Nephron (organoid): ENCODE measurements around the gene GNS.

Experiments used
- H3K27ac Mint-ChIP-seq, 3 experiments: 2 replicates each; pipeline ENCODE4 v1.8.0; 2020; ENCODE audit warnings: mixed read lengths in 3 of 3, mild to moderate bottlenecking in 2 of 3, moderate library complexity in 1 of 3
- H3K27me3 Mint-ChIP-seq: 2 replicates; pipeline ENCODE4 v1.8.0; 2021; ENCODE audit warnings: low read depth, mild to moderate bottlenecking, moderate library complexity, mixed read lengths
- H3K36me3 Mint-ChIP-seq: 2 replicates; pipeline ENCODE4 v1.8.0; 2020; ENCODE audit warnings: low read depth, mixed read lengths
- H3K4me1 Mint-ChIP-seq: 2 replicates; pipeline ENCODE4 v1.8.0; 2020; ENCODE audit warnings: mixed read lengths
- H3K4me3 Mint-ChIP-seq, 3 experiments: 2 replicates each; pipeline ENCODE4 v1.8.0; 2020; ENCODE audit warnings: mild to moderate bottlenecking in 3 of 3, mixed read lengths in 3 of 3, moderate library complexity in 2 of 3
- H3K9me3 Mint-ChIP-seq: 2 replicates; pipeline ENCODE4 v1.8.0; 2020; ENCODE audit warnings: mixed read lengths
- CTCF ChIP-seq, 3 experiments: fragments of 200-600 bp; sonication (generic); IDR thresholded peaks; one replicate each; pipeline ENCODE4 v1.5.0; 2021; ENCODE audit warnings: antibody characterized with exemption in 3 of 3; ENCODE audit not compliant: unreplicated experiment in 3 of 3

Gene GNS

DNA sequence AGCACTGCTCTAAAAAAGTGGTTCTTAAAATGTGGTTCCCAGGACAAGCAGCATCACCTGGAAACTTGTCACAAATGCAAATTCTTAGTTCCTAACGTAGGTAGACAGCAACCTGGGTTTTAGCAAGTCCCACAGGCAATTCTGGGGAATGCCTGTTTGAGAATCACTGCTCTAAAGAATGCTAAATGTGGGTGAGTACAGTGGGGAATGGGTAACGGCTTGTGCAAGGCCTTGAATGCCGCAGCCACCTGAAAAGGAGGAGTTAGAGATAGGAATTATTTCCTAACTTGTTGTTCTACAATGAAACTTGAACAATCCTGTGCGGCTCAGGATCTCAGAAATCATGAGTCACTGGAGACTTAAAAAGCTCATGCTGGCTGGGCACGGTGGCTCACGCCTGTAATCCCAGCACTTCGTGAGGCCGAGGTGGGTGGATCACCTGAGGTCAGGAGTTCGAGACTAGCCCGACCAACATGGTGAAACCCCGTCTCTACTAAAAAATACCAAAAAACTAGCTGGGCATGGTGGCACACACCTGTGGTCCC lies 34.9 kb downstream of the GNS start:
- no peak for TF ChIP-seq CTCF (IDR thresholded peaks at IDR 0.05; ENCODE audit: unreplicated experiment in 3 of 3)
- H3K9me3 Mint-ChIP-seq = no peaks in the 10 kb centered on the region
- peaks cover 21% of the 10 kb centered on the region for H3K4me1 Mint-ChIP-seq
- H3K27me3 Mint-ChIP-seq = no peaks in the 10 kb centered on the region
- H3K36me3 Mint-ChIP-seq = peaks cover 75% of the 10 kb centered on the region
- no peak overlapping the region for H3K4me3 Mint-ChIP-seq
- H3K27ac Mint-ChIP-seq = no peak overlapping the region

DNA sequence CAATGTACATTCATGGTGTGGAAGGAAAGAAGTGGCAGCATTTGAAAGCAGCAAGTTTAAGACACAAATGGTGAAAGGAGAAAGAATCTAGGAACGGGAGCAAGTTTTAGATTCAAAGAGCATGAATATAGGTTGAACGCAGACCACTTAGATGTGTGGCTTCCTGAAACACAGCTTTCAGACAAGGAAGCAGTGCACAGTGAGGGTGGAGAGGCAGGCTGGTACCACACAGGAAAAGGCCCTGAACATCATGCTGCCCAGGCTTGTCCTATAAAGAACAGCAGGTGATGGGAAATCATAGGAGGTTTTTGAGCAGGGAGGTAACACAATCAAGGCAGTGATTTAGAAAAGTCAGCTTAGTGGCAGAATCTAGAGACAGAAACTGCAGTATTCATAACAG lies 35.6 kb downstream of the GNS start:
- Mint-ChIP-seq H3K9me3 (no peaks in the 10 kb centered on the region), H3K36me3 (peaks cover 71% of the 10 kb centered on the region), H3K4me3 (no peak overlapping the region), H3K27me3 (no peaks in the 10 kb centered on the region), H3K4me1 (peaks cover 16% of the 10 kb centered on the region), H3K27ac (no peak overlapping the region)
- no peak for TF ChIP-seq CTCF (IDR thresholded peaks at IDR 0.05; ENCODE audit: unreplicated experiment in 3 of 3)

DNA sequence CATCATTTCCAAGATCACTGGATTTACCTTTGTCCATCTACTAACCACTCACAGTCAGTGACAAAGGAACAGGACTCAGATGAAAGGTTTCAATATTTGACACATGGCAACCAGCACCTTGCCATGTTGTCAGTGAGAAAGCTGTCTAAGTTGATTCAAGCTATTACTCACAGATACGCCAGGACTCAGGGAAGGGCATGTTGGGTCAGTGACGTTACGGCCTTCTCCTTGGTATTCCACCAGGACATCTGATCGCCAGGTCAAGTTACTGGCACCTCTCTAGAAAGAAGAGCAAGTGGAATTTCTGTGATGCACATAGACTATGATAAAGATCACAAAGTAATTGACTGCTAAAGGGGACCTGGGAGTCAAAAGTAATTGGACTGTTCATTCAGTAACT lies 36.4 kb downstream of the GNS start:
- Mint-ChIP-seq H3K27ac (no peak overlapping the region), H3K36me3 (peaks cover 69% of the 10 kb centered on the region), H3K9me3 (no peaks in the 10 kb centered on the region), H3K4me1 (peaks cover 12% of the 10 kb centered on the region), H3K27me3 (no peaks in the 10 kb centered on the region), H3K4me3 (no peak overlapping the region)
- no peak for TF ChIP-seq CTCF (IDR thresholded peaks at IDR 0.05; ENCODE audit: unreplicated experiment in 3 of 3)

GRCh38 chr12:64720884-64721283 lies 38.3 kb downstream of the GNS start:
- Mint-ChIP-seq H3K27me3 (no peaks in the 10 kb centered on the region), H3K9me3 (no peaks in the 10 kb centered on the region), H3K27ac (no peak overlapping the region), H3K36me3 (peaks cover 70% of the 10 kb centered on the region), H3K4me1 (peaks cover 12% of the 10 kb centered on the region), H3K4me3 (no peak overlapping the region)
- TF ChIP-seq CTCF (IDR thresholded peaks at IDR 0.05; ENCODE audit: unreplicated experiment in 3 of 3) = no peak

DNA sequence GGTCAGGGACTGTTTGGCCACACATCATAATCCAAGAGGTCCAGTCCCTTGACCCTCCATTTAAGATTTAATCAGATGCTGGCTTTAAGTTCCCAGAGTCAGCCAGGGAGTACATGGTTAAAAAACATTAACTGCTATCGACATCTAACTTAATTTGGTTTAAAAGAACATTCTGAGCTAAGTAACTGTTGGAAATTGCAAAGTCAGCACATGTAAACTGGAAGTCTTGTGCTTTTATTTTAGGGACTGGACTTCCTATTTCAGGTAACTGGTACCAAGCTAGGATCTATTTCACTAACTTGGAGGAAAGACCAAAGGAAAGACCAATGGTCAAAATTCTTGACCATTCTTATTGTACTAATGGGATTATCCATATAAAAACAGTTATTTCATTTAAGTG lies 40.6 kb downstream of the GNS start:
- Mint-ChIP-seq H3K27ac (no peak overlapping the region), H3K4me3 (no peak overlapping the region), H3K36me3 (peaks cover 78% of the 10 kb centered on the region), H3K9me3 (no peaks in the 10 kb centered on the region), H3K27me3 (no peaks in the 10 kb centered on the region), H3K4me1 (peaks cover 17% of the 10 kb centered on the region)
- TF ChIP-seq CTCF (IDR thresholded peaks at IDR 0.05; ENCODE audit: unreplicated experiment in 3 of 3) = no peak

- H3K9me3 Mint-ChIP-seq = no peaks in the 10 kb centered on the region
- H3K4me3 Mint-ChIP-seq = no peak overlapping the region
- peaks cover 74% of the 10 kb centered on the region for H3K36me3 Mint-ChIP-seq
- H3K27me3 Mint-ChIP-seq = no peaks in the 10 kb centered on the region
- TF ChIP-seq CTCF (IDR thresholded peaks at IDR 0.05; ENCODE audit: unreplicated experiment in 3 of 3) = no peak
- H3K27ac Mint-ChIP-seq = no peak overlapping the region
- H3K4me1 Mint-ChIP-seq = peaks cover 17% of the 10 kb centered on the region
Measured at GRCh38 chr12:64716839-64717455, 42.3 kb downstream of the GNS start.
